Measurements from ENCODE around the gene LDAH. TPM values are rescaled to one million over a fixed set of nuclear protein-coding genes. Genes with fewer than 3 reads are reported as not detected.

Gene LDAH
- total and polyA plus RNA-seq, 2 donors (not counting 1 experiment from before 2014, with no cell fraction given) = 9.0 to 31.3 TPM

- DNase-seq (no peak), ATAC-seq (ENCODE audit: low read depth) (no peak)
- Histone ChIP-seq H3K79me2 (ENCODE audit: control insufficient read depth, insufficient read depth, low read length) (peaks cover 35% of the 10 kb centered on the region), H3K9me3 (ENCODE audit: control extremely low read depth in 1 of 3, control insufficient read depth in 2 of 3, insufficient read depth in 1 of 3, low read length in 2 of 3) (peaks cover 0 to 2% (median 0%) of the 10 kb centered on the region in 3 donors), H3K4me2 (replicated peaks; ENCODE audit: low read depth, low read length, poor library complexity, severe bottlenecking) (no peak overlapping the region), H4K20me1 (ENCODE audit: control insufficient read depth, insufficient read depth, low read length, poor library complexity, severe bottlenecking) (peaks cover 24% of the 10 kb centered on the region), H3K9ac (ENCODE audit: low read length) (no peak overlapping the region), H3K27ac (ENCODE audit: low read length in 2 of 2) (no peak overlapping the region), H3K36me3 (replicated peaks in 1 of 2; ENCODE audit: control extremely low read depth in 1 of 2, control insufficient read depth in 1 of 2, extremely low read depth in 1 of 2, insufficient read depth in 2 of 2, low read length in 1 of 2) (peaks cover 0 to 55% of the 10 kb centered on the region in 2 experiments), H3K4me1 (ENCODE audit: control insufficient read depth in 2 of 2, insufficient read depth in 2 of 2, low read length in 2 of 2) (peaks cover 18 to 29% of the 10 kb centered on the region in 2 donors), H2AFZ (ENCODE audit: insufficient read depth, low read depth, low read length, poor library complexity, severe bottlenecking) (no peak overlapping the region), H3K27me3 (replicated peaks in 1 of 4; ENCODE audit: control extremely low read depth in 1 of 4, control insufficient read depth in 3 of 4, insufficient read depth in 4 of 4, low read length in 3 of 4) (no peaks in the 10 kb centered on the region), H3K4me3 (ENCODE audit: control extremely low read depth in 1 of 5, extremely low read depth in 1 of 5, insufficient read depth in 1 of 5, low read depth in 2 of 5, low read length in 4 of 5) (no peak overlapping the region)
- Mint-ChIP-seq H3K9me3 (ENCODE audit: insufficient read depth) (no peaks in the 10 kb centered on the region), H3K4me3 (no peak overlapping the region), H3K27ac (no peak overlapping the region), H3K4me1 (peaks cover 27% of the 10 kb centered on the region), H3K27me3 (no peaks in the 10 kb centered on the region)
- intact Hi-C loops (cut with micrococcal nuclease) = loop anchor here (5.0 kb wide), 1 partner anchor 402 kb away; no protein-coding TSS in a partner anchor
- TF ChIP-seq CTCF (IDR thresholded peaks at IDR 0.05) (no peak), EZH2 (IDR thresholded peaks at IDR 0.05; ENCODE audit: borderline replicate concordance, insufficient read depth, low read depth, low read length, poor library complexity, severe bottlenecking) (no peak)
- ChIA-PET CTCF (interaction anchor here (0.7 to 6.9 kb wide), 20 partner anchors 10 to 319 kb away, joined by 3 to 128 read pairs (median 6); partner anchors contain the start of gene RHOB), POLR2A (interaction anchor here (1.2 kb wide), 1 partner anchor 197 kb away, joined by 3 read pairs; the partner anchor contains the start of gene RHOB)
- 100% methylated on average over 1 of the region's 3 CpGs for WGBS (ENCODE audit: insufficient coverage)
Observed at GRCh38 chr2:20643826-20644225, 179.1 kb downstream of the LDAH start.

- Mint-ChIP-seq H3K27me3 (no peaks in the 10 kb centered on the region), H3K9me3 (ENCODE audit: insufficient read depth) (no peaks in the 10 kb centered on the region), H3K4me3 (no peak overlapping the region), H3K4me1 (peaks cover 19% of the 10 kb centered on the region), H3K27ac (no peak overlapping the region)
- no peak overlapping the region for H3K27ac ChIP-seq (ENCODE audit: low read length in 2 of 2)
- ChIA-PET CTCF (interaction anchor here (0.7 to 6.9 kb wide), 39 partner anchors 8 to 320 kb away, joined by 3 to 128 read pairs (median 4); partner anchors contain the start of genes HS1BP3 and RHOB), POLR2A (interaction anchor here (1.2 to 2.1 kb wide), 3 partner anchors 196 to 231 kb away, joined by 3 to 9 read pairs (median 7); partner anchors contain the start of gene RHOB)
- intact Hi-C loops (cut with micrococcal nuclease) = loop anchor here (5.0 kb wide), 1 partner anchor 401 kb away; no protein-coding TSS in a partner anchor
- DNase-seq = no peak
- no peaks in the 10 kb centered on the region for H3K27me3 ChIP-seq (replicated peaks in 1 of 4; ENCODE audit: control extremely low read depth in 1 of 4, control insufficient read depth in 3 of 4, insufficient read depth in 4 of 4, low read length in 3 of 4)
- H3K36me3 ChIP-seq (replicated peaks in 1 of 2; ENCODE audit: control extremely low read depth in 1 of 2, control insufficient read depth in 1 of 2, extremely low read depth in 1 of 2, insufficient read depth in 2 of 2, low read length in 1 of 2) = peaks cover 0 to 62% of the 10 kb centered on the region in 2 experiments
- ATAC-seq (ENCODE audit: low read depth) = no peak
- H3K4me3 ChIP-seq (ENCODE audit: control extremely low read depth in 1 of 5, extremely low read depth in 1 of 5, insufficient read depth in 1 of 5, low read depth in 2 of 5, low read length in 4 of 5) = no peak overlapping the region
- peaks cover 18% of the 10 kb centered on the region for H4K20me1 ChIP-seq (ENCODE audit: control insufficient read depth, insufficient read depth, low read length, poor library complexity, severe bottlenecking)
- H3K9me3 ChIP-seq (ENCODE audit: control extremely low read depth in 1 of 3, control insufficient read depth in 2 of 3, insufficient read depth in 1 of 3, low read length in 2 of 3) = peaks cover 0 to 2% (median 0%) of the 10 kb centered on the region in 3 donors
- no peak overlapping the region for H2AFZ ChIP-seq (ENCODE audit: insufficient read depth, low read depth, low read length, poor library complexity, severe bottlenecking)
- peaks cover 11 to 21% of the 10 kb centered on the region in 2 donors for H3K4me1 ChIP-seq (ENCODE audit: control insufficient read depth in 2 of 2, insufficient read depth in 2 of 2, low read length in 2 of 2)
- peaks cover 28% of the 10 kb centered on the region for H3K79me2 ChIP-seq (ENCODE audit: control insufficient read depth, insufficient read depth, low read length)
- no peak for TF ChIP-seq CTCF (IDR thresholded peaks at IDR 0.05)
- no peak for TF ChIP-seq EZH2 (IDR thresholded peaks at IDR 0.05; ENCODE audit: borderline replicate concordance, insufficient read depth, low read depth, low read length, poor library complexity, severe bottlenecking)
- WGBS (ENCODE audit: insufficient coverage) = 100% methylated on average over 4 of the region's 7 CpGs
- no peak overlapping the region for H3K4me2 ChIP-seq (replicated peaks; ENCODE audit: low read depth, low read length, poor library complexity, severe bottlenecking)
- H3K9ac ChIP-seq (ENCODE audit: low read length) = no peak overlapping the region
Observed at GRCh38 chr2:20643060-20643459, 179.8 kb downstream of the LDAH start.
